Suprapubic skin (tissue), 4 donors: Measurements from ENCODE around the gene OR8U1. TPM values are rescaled to one million over a fixed set of nuclear protein-coding genes. Genes with fewer than 3 reads are reported as not detected.
"Not testable (repeated sequence)": the region's sequence is repeated elsewhere in the genome, so short reads cannot be mapped to it uniquely, and the experiment has no call there.

Source experiments
- DNase-seq, 2 donors: peaks; one replicate each; pipeline ENCODE4 v3.0.0-alpha.2; 2019; ENCODE audit warnings: low spot score in 2 of 2
- H3K27ac ChIP-seq: fragments of 200-600 bp; sonication (generic); one replicate; pipeline ENCODE4 v1.5.1; 2019
- H3K27me3 ChIP-seq: fragments of 200-600 bp; sonication (generic); one replicate; pipeline ENCODE4 v1.5.1; 2019
- H3K36me3 ChIP-seq: fragments of 200-600 bp; sonication (generic); one replicate; pipeline ENCODE4 v1.5.1; 2019
- H3K4me1 ChIP-seq: fragments of 200-600 bp; sonication (generic); one replicate; pipeline ENCODE4 v1.5.1; 2019
- H3K4me3 ChIP-seq: fragments of 200-600 bp; sonication (generic); one replicate; pipeline ENCODE4 v1.5.1; 2019; ENCODE audit warnings: mild to moderate bottlenecking
- H3K9me3 ChIP-seq: fragments of 200-600 bp; sonication (generic); one replicate; pipeline ENCODE4 v1.5.1; 2019
- CTCF ChIP-seq, 2 donors: fragments of 200-600 bp in 1 of 2; fragments of 450-650 bp in 1 of 2; sonication (generic) in 1 of 2; IDR thresholded peaks; one replicate each; pipeline ENCODE4 v1.5.1; 2016 to 2019; ENCODE audit warnings: antibody characterized with exemption in 2 of 2, mild to moderate bottlenecking in 1 of 2, moderate library complexity in 1 of 2
- EP300 ChIP-seq: sonication (generic); formaldehyde crosslinking; IDR thresholded peaks from one replicate; pipeline ENCODE4 v1.6.1; 2017; ENCODE audit warnings: antibody characterized with exemption
- POLR2A ChIP-seq, 2 donors: fragments of 450-650 bp; IDR thresholded peaks; one replicate each; pipeline ENCODE4 v1.6.1; 2017; ENCODE audit warnings: antibody characterized with exemption in 2 of 2, mild to moderate bottlenecking in 2 of 2, moderate library complexity in 2 of 2
- POLR2AphosphoS5 ChIP-seq, 3 donors: sonication (generic); formaldehyde crosslinking; IDR thresholded peaks; one replicate each; pipeline ENCODE4 v1.6.1; 2017; ENCODE audit warnings: antibody characterized with exemption in 3 of 3
- WGBS: methylation state at CpG from one replicate; pipeline ENCODE4 v1.1.5; 2018; 5-methylcytosine and 5-hydroxymethylcytosine counted together
- total RNA-seq, 4 donors: library from RNA; depleted of rRNA; stranded (reverse); fragments of >200 nt; gene quantifications; one replicate each; pipeline ENCODE4 v1.1.0, GENCODE V29; 2016

OR8U1 gene
- total RNA-seq, 4 donors from 2014 or later, result not detected

- 52% methylated on average over 2 of the region's 2 CpGs for WGBS
- H3K4me3 ChIP-seq, result no peak within 1 kb of the TSS
- no peaks in the 10 kb centered on the region for H3K4me1 ChIP-seq
- no peak within 1 kb of the TSS for H3K27ac ChIP-seq
- no peak for TF ChIP-seq POLR2AphosphoS5 (IDR thresholded peaks at IDR 0.05)
- TF ChIP-seq CTCF (IDR thresholded peaks at IDR 0.05), result no peak
- TF ChIP-seq POLR2A (IDR thresholded peaks at IDR 0.05), result no peak
- no peaks in the 10 kb centered on the region for H3K9me3 ChIP-seq
- DNase-seq, result no peak
- H3K36me3 ChIP-seq, result no peaks in the 10 kb centered on the region
- H3K27me3 ChIP-seq, result no peaks in the 10 kb centered on the region
Measured at GRCh38 chr11:56353991-56354390, 21.4 kb upstream of the OR8U1 start, which contains the start of gene OR8J1. Gene OR8J1, plus strand, starts transcription at chr11:56354291. Its CDS starts 5,956 bp downstream, at chr11:56360247.

GRCh38 chr11:56380120-56380519 is 4.7 kb downstream of the OR8U1 start:
- Histone ChIP-seq H3K4me1 (no peaks in the 10 kb centered on the region), H3K36me3 (no peaks in the 10 kb centered on the region), H3K27me3 (no peaks in the 10 kb centered on the region), H3K4me3 (no peak overlapping the region), H3K9me3 (no peaks in the 10 kb centered on the region), H3K27ac (no peak overlapping the region)
- WGBS, result 78% methylated on average over 2 of the region's 2 CpGs
- DNase-seq, result no peak
- TF ChIP-seq CTCF (IDR thresholded peaks at IDR 0.05), result no peak
- TF ChIP-seq POLR2AphosphoS5 (IDR thresholded peaks at IDR 0.05), result no peak
- TF ChIP-seq EP300, result no peak

GRCh38 chr11:56394381-56394780 is 19.0 kb downstream of the OR8U1 start:
- Histone ChIP-seq H3K27ac (no peak overlapping the region), H3K4me1 (no peaks in the 10 kb centered on the region), H3K36me3 (no peaks in the 10 kb centered on the region), H3K4me3 (no peak overlapping the region), H3K9me3 (no peaks in the 10 kb centered on the region), H3K27me3 (no peaks in the 10 kb centered on the region)
- WGBS, result 87% methylated on average over 3 of the region's 3 CpGs
- no peak for DNase-seq
- TF ChIP-seq POLR2A (IDR thresholded peaks at IDR 0.05), result no peak
- TF ChIP-seq CTCF (IDR thresholded peaks at IDR 0.05), result no peak
- TF ChIP-seq POLR2AphosphoS5 (IDR thresholded peaks at IDR 0.05), result no peak
- TF ChIP-seq EP300, result no peak

- no peak for DNase-seq
- no peak overlapping the region for H3K4me3 ChIP-seq
- 61% methylated on average over 3 of the region's 3 CpGs for WGBS
Measured at GRCh38 chr11:56396047-56396446, 20.6 kb downstream of the OR8U1 start.

GRCh38 chr11:56401858-56402461 is 26.5 kb downstream of the OR8U1 start:
- H3K4me1 ChIP-seq, H3K4me3 ChIP-seq, H3K27me3 ChIP-seq, H3K36me3 ChIP-seq, H3K9me3 ChIP-seq, H3K27ac ChIP-seq: not testable (repeated sequence)
- WGBS, result 93% methylated on average over 8 of the region's 27 CpGs
- DNase-seq, result peak in 1 of 2 donors; percentile 51

More at GRCh38 chr11:56396047-56396446, 20.6 kb downstream of the OR8U1 start:
- Histone ChIP-seq H3K4me1 (no peaks in the 10 kb centered on the region), H3K27ac (no peak overlapping the region), H3K36me3 (no peaks in the 10 kb centered on the region), H3K9me3 (no peaks in the 10 kb centered on the region), H3K27me3 (no peaks in the 10 kb centered on the region)
- TF ChIP-seq CTCF (IDR thresholded peaks at IDR 0.05), result no peak
- TF ChIP-seq POLR2A (IDR thresholded peaks at IDR 0.05), result no peak
- TF ChIP-seq POLR2AphosphoS5 (IDR thresholded peaks at IDR 0.05), result no peak
- no peak for TF ChIP-seq EP300

GRCh38 chr11:56404393-56404792 is 29.0 kb downstream of the OR8U1 start:
- H3K4me3 ChIP-seq, result no peak overlapping the region
- H3K9me3 ChIP-seq, result no peaks in the 10 kb centered on the region
- TF ChIP-seq POLR2A (IDR thresholded peaks at IDR 0.05) (no peak), POLR2AphosphoS5 (IDR thresholded peaks at IDR 0.05) (no peak), EP300 (no peak), CTCF (IDR thresholded peaks at IDR 0.05) (no peak)
- no peaks in the 10 kb centered on the region for H3K4me1 ChIP-seq
- H3K36me3 ChIP-seq, result no peaks in the 10 kb centered on the region
- no peak for DNase-seq
- WGBS, result 82% methylated on average over 2 of the region's 2 CpGs
- no peak overlapping the region for H3K27ac ChIP-seq
- no peaks in the 10 kb centered on the region for H3K27me3 ChIP-seq
